GM12874 (cell line): ENCODE results near the gene PCNX1.

Experiments
- TF ChIP-seq, protein P1 (sequence below): IDR thresholded peaks from 2 replicates; pipeline ENCODE4 v1.5.1; 2011; ENCODE audit warnings: low read depth, mild to moderate bottlenecking, control low read depth, low read length, moderate library complexity; ENCODE audit not compliant: insufficient read depth

The PCNX1 gene

GRCh38 chr14:71113376-71113775 is 206.1 kb downstream of the PCNX1 start:
- TF ChIP-seq, protein P1, sequence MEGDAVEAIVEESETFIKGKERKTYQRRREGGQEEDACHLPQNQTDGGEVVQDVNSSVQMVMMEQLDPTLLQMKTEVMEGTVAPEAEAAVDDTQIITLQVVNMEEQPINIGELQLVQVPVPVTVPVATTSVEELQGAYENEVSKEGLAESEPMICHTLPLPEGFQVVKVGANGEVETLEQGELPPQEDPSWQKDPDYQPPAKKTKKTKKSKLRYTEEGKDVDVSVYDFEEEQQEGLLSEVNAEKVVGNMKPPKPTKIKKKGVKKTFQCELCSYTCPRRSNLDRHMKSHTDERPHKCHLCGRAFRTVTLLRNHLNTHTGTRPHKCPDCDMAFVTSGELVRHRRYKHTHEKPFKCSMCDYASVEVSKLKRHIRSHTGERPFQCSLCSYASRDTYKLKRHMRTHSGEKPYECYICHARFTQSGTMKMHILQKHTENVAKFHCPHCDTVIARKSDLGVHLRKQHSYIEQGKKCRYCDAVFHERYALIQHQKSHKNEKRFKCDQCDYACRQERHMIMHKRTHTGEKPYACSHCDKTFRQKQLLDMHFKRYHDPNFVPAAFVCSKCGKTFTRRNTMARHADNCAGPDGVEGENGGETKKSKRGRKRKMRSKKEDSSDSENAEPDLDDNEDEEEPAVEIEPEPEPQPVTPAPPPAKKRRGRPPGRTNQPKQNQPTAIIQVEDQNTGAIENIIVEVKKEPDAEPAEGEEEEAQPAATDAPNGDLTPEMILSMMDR: no peak

DNA sequence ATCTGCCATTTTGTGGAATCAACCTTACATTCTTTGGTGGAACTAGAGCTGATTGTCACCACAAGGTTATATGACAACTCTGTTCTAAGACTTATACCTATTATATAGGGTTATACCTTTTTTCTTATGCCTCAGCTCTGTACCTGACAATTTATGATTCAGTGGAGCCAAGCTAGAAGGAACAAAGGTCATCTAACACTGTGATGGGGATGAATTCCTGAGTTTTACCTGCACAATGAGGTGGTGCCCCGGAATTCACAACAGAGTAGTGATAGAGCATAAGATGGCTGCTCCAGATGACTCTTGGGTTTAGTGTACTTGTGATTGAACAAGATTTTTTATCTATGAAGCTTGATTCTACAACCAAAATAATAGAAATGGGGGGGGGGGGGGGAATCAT is 207.3 kb downstream of the PCNX1 start:
- TF ChIP-seq, protein P1: no peak

DNA sequence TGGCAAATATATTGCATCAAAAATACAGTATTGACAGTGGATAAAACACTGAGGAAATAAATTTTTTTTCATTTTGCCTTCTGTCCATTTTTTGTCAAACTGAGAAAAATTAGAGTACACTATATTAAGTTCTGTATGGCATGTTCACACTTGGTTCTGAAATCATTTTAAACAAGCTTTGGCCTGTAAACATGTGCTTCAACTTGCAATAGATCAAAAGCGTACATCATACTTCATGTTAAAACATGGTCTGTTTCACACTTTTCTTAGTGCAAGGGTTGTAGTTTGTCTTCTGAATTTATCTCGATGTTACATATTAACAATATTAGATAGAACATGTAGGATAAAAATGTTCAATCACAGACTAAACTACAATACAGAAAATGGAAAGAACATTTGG is 208.0 kb downstream of the PCNX1 start:
- TF ChIP-seq, protein P1: no peak

DNA sequence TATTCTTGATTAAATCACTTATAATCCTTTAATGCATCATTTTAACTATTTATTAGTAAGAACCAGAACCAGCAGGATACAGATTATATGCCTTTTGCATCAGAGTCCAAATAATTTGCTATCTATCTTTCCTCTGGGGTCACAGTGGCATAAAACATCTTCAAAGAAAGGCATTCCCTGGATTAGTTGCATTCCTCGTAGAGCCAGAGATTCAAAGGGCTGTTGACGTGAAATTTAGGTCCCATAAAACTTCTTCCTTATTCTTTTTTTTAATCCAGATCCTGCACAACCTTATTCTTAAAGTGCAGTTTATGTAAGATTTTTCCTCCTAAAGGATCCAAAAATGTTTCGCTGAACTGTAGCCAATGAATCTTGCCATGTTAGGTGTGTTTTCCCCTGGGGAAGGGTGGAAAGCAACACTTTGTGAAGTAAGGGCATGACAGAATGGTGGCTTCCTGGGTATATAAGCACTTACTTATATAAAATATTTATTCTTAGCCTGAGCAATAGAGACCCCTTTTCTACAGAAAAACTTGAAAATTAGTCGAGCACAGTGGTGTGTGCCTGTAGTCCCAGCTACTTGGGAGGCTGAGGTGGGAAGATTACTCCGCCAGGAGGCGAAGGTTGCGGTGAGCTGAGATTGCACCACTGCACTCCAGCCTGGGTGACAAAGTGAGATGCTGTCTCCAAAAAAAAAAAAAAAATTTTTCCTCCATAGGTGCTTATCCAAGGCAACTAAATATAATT is 208.7 kb downstream of the PCNX1 start:
- TF ChIP-seq, protein P1: no peak

- TF ChIP-seq, protein P1: no peak
These were observed 209.4 kb downstream of the PCNX1 start for GRCh38 chr14:71116568-71117122.

GRCh38 chr14:71117839-71118743 is 210.8 kb downstream of the PCNX1 start:
- TF ChIP-seq, protein P1: no peak

- TF ChIP-seq, protein P1: no peak
These were observed 211.8 kb downstream of the PCNX1 start for GRCh38 chr14:71119075-71119474.
